ENCODE data around the gene AMELY. TPM values are rescaled to one million over a fixed set of nuclear protein-coding genes. Genes with fewer than 3 reads are reported as not detected.

The AMELY gene
- total and polyA plus RNA-seq, 10 of the 15 experiments (the other 5 are each of a cell fraction or from before 2014, with no cell fraction given) = not detected

GRCh38 chrY:6894496-6894895 is 17.1 kb downstream of the AMELY start:
- ChIA-PET RAD21 (ENCODE audit: unreplicated experiment) (no interaction called here), CTCF (no interaction called here)
- no peaks in the 10 kb centered on the region for H3K79me2 ChIP-seq (ENCODE audit: control insufficient read depth, insufficient read depth, low read length)

More at GRCh38 chrY:6894496-6894895, 17.1 kb downstream of the AMELY start:
- no CpG with 5 or more reads among the region's 3 CpGs for WGBS (ENCODE audit: insufficient coverage, insufficient replicate concordance, low lambda C conversion rate, missing lambda C conversion rate)
- no peaks in the 10 kb centered on the region for H3K27me3 ChIP-seq (replicated peaks in 1 of 2; ENCODE audit: control insufficient read depth in 2 of 2, insufficient read depth in 2 of 2, low read length in 1 of 2)
- DNase-seq (ENCODE audit: low read depth, low spot score) (no peak), FAIRE-seq (no peak), ATAC-seq (no peak)
- POLR2A ChIA-PET = no interaction called here
- BruUV-seq (replicated peaks) = no TSS peak
- H3K36me3 ChIP-seq (ENCODE audit: control insufficient read depth in 2 of 2, insufficient read depth in 2 of 2, low read length in 1 of 2) = no peaks in the 10 kb centered on the region
- intact Hi-C loops (cut with micrococcal nuclease; ENCODE audit: unreplicated experiment) (no loop called here), in situ Hi-C loops (cut with MboI) (no loop called here)
- TF ChIP-seq EZH2 (IDR thresholded peaks at IDR 0.05; ENCODE audit: borderline replicate concordance, control insufficient read depth, low read depth, low read length) = no peak
- no peak for TF ChIP-seq EGR1 (IDR thresholded peaks at IDR 0.05; ENCODE audit: borderline replicate concordance in 1 of 2, low read depth in 2 of 2, low read length in 2 of 2)
- TF ChIP-seq SIN3A (IDR thresholded peaks at IDR 0.05; ENCODE audit: low read depth, low read length) = no peak
- no peak for TF ChIP-seq USF2 (IDR thresholded peaks at IDR 0.05; ENCODE audit: borderline replicate concordance, low read depth, low read length)
- TF ChIP-seq ZSCAN29 (IDR thresholded peaks at IDR 0.05) = no peak
- no peak for TF ChIP-seq MEF2B (IDR thresholded peaks at IDR 0.05; ENCODE audit: partially characterized antibody, poor library complexity, severe bottlenecking)
- no peak for TF ChIP-seq SRF (IDR thresholded peaks at IDR 0.05; ENCODE audit: low read depth in 2 of 2, low read length in 2 of 2)
- no peak for TF ChIP-seq ZBTB33 (IDR thresholded peaks at IDR 0.05)
- no peak for TF ChIP-seq CHD2 (IDR thresholded peaks at IDR 0.05; ENCODE audit: borderline replicate concordance, low read depth, low read length)
- TF ChIP-seq ZNF217 (IDR thresholded peaks at IDR 0.05) = no peak
- TF ChIP-seq PBX3 (IDR thresholded peaks at IDR 0.05; ENCODE audit: insufficient replicate concordance, low read depth, low read length) = no peak
- TF ChIP-seq MYB (IDR thresholded peaks at IDR 0.05; ENCODE audit: borderline replicate concordance, low read depth, low read length) = no peak
- TF ChIP-seq, protein P1, sequence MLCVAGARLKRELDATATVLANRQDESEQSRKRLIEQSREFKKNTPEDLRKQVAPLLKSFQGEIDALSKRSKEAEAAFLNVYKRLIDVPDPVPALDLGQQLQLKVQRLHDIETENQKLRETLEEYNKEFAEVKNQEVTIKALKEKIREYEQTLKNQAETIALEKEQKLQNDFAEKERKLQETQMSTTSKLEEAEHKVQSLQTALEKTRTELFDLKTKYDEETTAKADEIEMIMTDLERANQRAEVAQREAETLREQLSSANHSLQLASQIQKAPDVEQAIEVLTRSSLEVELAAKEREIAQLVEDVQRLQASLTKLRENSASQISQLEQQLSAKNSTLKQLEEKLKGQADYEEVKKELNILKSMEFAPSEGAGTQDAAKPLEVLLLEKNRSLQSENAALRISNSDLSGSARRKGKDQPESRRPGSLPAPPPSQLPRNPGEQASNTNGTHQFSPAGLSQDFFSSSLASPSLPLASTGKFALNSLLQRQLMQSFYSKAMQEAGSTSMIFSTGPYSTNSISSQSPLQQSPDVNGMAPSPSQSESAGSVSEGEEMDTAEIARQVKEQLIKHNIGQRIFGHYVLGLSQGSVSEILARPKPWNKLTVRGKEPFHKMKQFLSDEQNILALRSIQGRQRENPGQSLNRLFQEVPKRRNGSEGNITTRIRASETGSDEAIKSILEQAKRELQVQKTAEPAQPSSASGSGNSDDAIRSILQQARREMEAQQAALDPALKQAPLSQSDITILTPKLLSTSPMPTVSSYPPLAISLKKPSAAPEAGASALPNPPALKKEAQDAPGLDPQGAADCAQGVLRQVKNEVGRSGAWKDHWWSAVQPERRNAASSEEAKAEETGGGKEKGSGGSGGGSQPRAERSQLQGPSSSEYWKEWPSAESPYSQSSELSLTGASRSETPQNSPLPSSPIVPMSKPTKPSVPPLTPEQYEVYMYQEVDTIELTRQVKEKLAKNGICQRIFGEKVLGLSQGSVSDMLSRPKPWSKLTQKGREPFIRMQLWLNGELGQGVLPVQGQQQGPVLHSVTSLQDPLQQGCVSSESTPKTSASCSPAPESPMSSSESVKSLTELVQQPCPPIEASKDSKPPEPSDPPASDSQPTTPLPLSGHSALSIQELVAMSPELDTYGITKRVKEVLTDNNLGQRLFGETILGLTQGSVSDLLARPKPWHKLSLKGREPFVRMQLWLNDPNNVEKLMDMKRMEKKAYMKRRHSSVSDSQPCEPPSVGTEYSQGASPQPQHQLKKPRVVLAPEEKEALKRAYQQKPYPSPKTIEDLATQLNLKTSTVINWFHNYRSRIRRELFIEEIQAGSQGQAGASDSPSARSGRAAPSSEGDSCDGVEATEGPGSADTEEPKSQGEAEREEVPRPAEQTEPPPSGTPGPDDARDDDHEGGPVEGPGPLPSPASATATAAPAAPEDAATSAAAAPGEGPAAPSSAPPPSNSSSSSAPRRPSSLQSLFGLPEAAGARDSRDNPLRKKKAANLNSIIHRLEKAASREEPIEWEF (IDR thresholded peaks at IDR 0.05; ENCODE audit: insufficient replicate concordance, low read depth, low read length) = no peak
- no peak overlapping the region for H3K9ac ChIP-seq (ENCODE audit: control insufficient read depth, insufficient read depth, low read length)
- H3K4me1 ChIP-seq (ENCODE audit: control insufficient read depth, insufficient read depth, low read length) = no peaks in the 10 kb centered on the region
- no peak overlapping the region for H3K4me2 ChIP-seq (ENCODE audit: control insufficient read depth, insufficient read depth)
- H3K4me3 ChIP-seq = no peak overlapping the region
- H3K27ac ChIP-seq (ENCODE audit: control insufficient read depth, insufficient read depth) = no peak overlapping the region
- no peaks in the 10 kb centered on the region for H3K9me3 ChIP-seq (replicated peaks; ENCODE audit: control insufficient read depth, insufficient read depth, low read length)
- H4K20me1 ChIP-seq (ENCODE audit: control insufficient read depth, insufficient read depth) = no peaks in the 10 kb centered on the region
- SMC1A ChIA-PET (ENCODE audit: uncharacterized antibody, unreplicated experiment) = no interaction called here
- no peak overlapping the region for H2AFZ ChIP-seq (ENCODE audit: control insufficient read depth, low read depth, low read length)
